Activated CD4-positive, alpha-beta memory T cell treated with anti-CD3 and anti-CD28 coated beads for 36 hours (primary cell): ENCODE measurements around the gene OR8J3. TPM values are rescaled to one million over a fixed set of nuclear protein-coding genes. Genes with fewer than 3 reads are reported as not detected.

ENCODE experiments used
- CTCF ChIA-PET: fragments of 350-600 bp; sonication (Branson Sonifier 250); formaldehyde crosslinking; loops from one replicate; lab custom pipeline; 2021; ENCODE audit warnings: antibody characterized with exemption, inconsistent platforms; lab: Charles Lee
- POLR2A ChIA-PET: fragments of 350-600 bp; sonication (Branson Sonifier 250); formaldehyde crosslinking; loops from one replicate; lab custom pipeline; 2021; ENCODE audit warnings: antibody characterized with exemption; lab: Charles Lee
- DNase-seq: peaks from one replicate; pipeline ENCODE4 v3.0.0-alpha.2; 2020
- H3K27ac Mint-ChIP-seq: one replicate; pipeline ENCODE4 v1.8.0; 2021; ENCODE audit warnings: mixed read lengths
- H3K27me3 Mint-ChIP-seq: one replicate; pipeline ENCODE4 v1.8.0; 2021; ENCODE audit warnings: mixed read lengths
- H3K36me3 Mint-ChIP-seq: one replicate; pipeline ENCODE4 v1.8.0; 2021; ENCODE audit warnings: mixed read lengths
- H3K4me1 Mint-ChIP-seq: one replicate; pipeline ENCODE4 v1.8.0; 2021; ENCODE audit warnings: low read depth, mixed read lengths
- H3K4me3 Mint-ChIP-seq: one replicate; pipeline ENCODE4 v1.8.0; 2021; ENCODE audit warnings: mild to moderate bottlenecking, mixed read lengths
- H3K9me3 Mint-ChIP-seq: one replicate; pipeline ENCODE4 v1.8.0; 2021; ENCODE audit warnings: mixed read lengths
- intact Hi-C: fragments of 100-400 bp; cut with micrococcal nuclease; formaldehyde crosslinking; loops from one replicate; pipeline ENCODE4 v1.15.1; 2023
- total RNA-seq, 2 experiments: library from RNA; stranded (reverse); gene quantifications; one replicate each; pipeline ENCODE4 v1.2.3, GENCODE V29; 2021

Gene OR8J3
- total RNA-seq, 2 experiments from 2014 or later = not detected

DNA sequence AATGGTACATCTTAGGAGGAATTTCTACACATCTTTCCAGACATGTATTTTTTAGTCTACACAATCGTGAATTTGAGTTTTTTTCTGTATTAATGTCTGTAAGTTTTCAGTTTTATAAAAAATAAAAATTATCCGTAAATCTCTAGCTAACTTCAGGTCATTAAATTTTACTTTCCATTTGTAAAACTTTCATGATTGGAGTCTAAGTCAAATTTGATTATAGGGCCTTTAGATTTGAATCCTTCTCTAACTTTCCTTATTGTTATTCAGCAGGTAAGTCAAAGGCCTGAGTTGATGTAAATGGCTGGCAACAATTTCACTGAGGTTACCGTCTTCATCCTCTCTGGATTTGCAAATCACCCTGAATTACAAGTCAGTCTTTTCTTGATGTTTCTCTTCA is 47.0 kb downstream of the OR8J3 start, which contains the start of gene OR8I2:
Gene OR8I2, plus strand, starts transcription at position 301 of the 400 bp plus-strand sequence. Its CDS starts 0 bp downstream, at position 301.
- H3K27ac Mint-ChIP-seq = no peak within 1 kb of the TSS
- intact Hi-C loops = no loop called here
- CTCF ChIA-PET = interaction anchor here (0.7 kb wide), 1 partner anchor 418 kb away, joined by 3 read pairs; no protein-coding TSS in a partner anchor
- no peaks in the 10 kb centered on the region for H3K4me1 Mint-ChIP-seq
- no peaks in the 10 kb centered on the region for H3K27me3 Mint-ChIP-seq
- POLR2A ChIA-PET = no interaction called here
- no peak within 1 kb of the TSS for H3K4me3 Mint-ChIP-seq
- no peaks in the 10 kb centered on the region for H3K36me3 Mint-ChIP-seq
- H3K9me3 Mint-ChIP-seq = peaks cover 19% of the 10 kb centered on the region
- DNase-seq = no peak

DNA sequence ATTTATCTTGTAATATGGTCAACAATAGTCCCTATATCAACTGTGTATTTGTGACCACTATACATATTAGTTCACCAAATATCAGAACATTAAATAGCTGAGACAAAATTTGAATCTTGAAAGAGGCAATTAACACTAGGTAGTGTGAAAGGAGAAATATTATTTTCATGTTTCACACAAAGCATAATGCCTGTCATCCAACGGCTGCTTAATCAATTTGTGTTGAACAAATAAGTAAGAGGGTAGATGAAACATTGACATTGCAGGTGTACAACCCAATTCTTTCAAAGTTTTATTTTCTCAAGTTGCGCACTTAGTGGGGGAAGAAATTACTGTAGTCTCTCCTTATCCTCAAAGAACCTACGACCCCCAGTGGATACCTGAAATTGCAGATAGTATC is 50.3 kb downstream of the OR8J3 start:
- Mint-ChIP-seq H3K4me1 (no peaks in the 10 kb centered on the region), H3K27ac (no peak overlapping the region), H3K36me3 (no peaks in the 10 kb centered on the region), H3K4me3 (no peak overlapping the region), H3K27me3 (no peaks in the 10 kb centered on the region), H3K9me3 (peaks cover 13% of the 10 kb centered on the region)
- DNase-seq = no peak
- intact Hi-C loops = no loop called here
- POLR2A ChIA-PET = no interaction called here
- CTCF ChIA-PET = no interaction called here

Other genes starting within 250 kb of the OR8J3 start
- not detected for gene OR5W2, start 225.6 kb downstream of the OR8J3 start, total RNA-seq
- not detected for gene OR5I1, start 203.8 kb downstream of the OR8J3 start, total RNA-seq
- not detected for gene OR10AG1, start 170.3 kb downstream of the OR8J3 start, total RNA-seq
- not detected for gene OR5F1, start 145.6 kb downstream of the OR8J3 start, total RNA-seq
- gene OR5AS1, start 112.5 kb downstream of the OR8J3 start, total RNA-seq = not detected
- gene OR8I2, start 46.9 kb downstream of the OR8J3 start, total RNA-seq = not detected
- gene OR8H2, start 36.5 kb downstream of the OR8J3 start, total RNA-seq = not detected
- gene OR8H3, start 17.8 kb downstream of the OR8J3 start, total RNA-seq = not detected
- gene OR8K5, start 20.1 kb upstream of the OR8J3 start, total RNA-seq = not detected
- gene OR5J2, start 36.4 kb upstream of the OR8J3 start, total RNA-seq = not detected
- not detected for gene OR5T2, start 94.1 kb upstream of the OR8J3 start, total RNA-seq
- gene OR5T3, start 112.1 kb upstream of the OR8J3 start, total RNA-seq = not detected
- gene OR5T1, start 134.0 kb upstream of the OR8J3 start, total RNA-seq = not detected
- not detected for gene OR8H1, start 152.1 kb upstream of the OR8J3 start, total RNA-seq
- not detected for gene OR8K3, start 174.9 kb upstream of the OR8J3 start, total RNA-seq
- not detected for gene OR8K1, start 205.8 kb upstream of the OR8J3 start, total RNA-seq
- gene OR8J1, start 214.1 kb upstream of the OR8J3 start, total RNA-seq = not detected
- not detected for gene OR8U1, start 235.4 kb upstream of the OR8J3 start, total RNA-seq